ENCODE measurements around the gene NAA25.

GRCh38 chr12:112008918-112009317 is 99.7 kb downstream of the NAA25 start:
- TF ChIP-seq CTCF (IDR thresholded peaks at IDR 0.05): no peak
- TF ChIP-seq POLR2A (IDR thresholded peaks at IDR 0.05): no peak
